ENCODE data around the gene DDX17.

DDX17 gene

GRCh38 chr22:38464992-38465672, 41.0 kb downstream of the DDX17 start:
- Mint-ChIP-seq H3K4me1 (ENCODE audit: low read depth) (peaks cover 15% of the 10 kb centered on the region), H3K27me3 (peaks cover 54% of the 10 kb centered on the region), H3K36me3 (ENCODE audit: low read depth) (no peaks in the 10 kb centered on the region), H3K27ac (no peak overlapping the region), H3K9me3 (no peaks in the 10 kb centered on the region), H3K4me3 (no peak overlapping the region)

- Mint-ChIP-seq H3K4me1 (ENCODE audit: low read depth) (peaks cover 15% of the 10 kb centered on the region), H3K4me3 (no peak overlapping the region), H3K27me3 (peaks cover 67% of the 10 kb centered on the region), H3K9me3 (no peaks in the 10 kb centered on the region), H3K27ac (no peak overlapping the region), H3K36me3 (ENCODE audit: low read depth) (no peaks in the 10 kb centered on the region)
Measured at GRCh38 chr22:38462960-38463784, 42.9 kb downstream of the DDX17 start.

GRCh38 chr22:38461414-38462081, 44.6 kb downstream of the DDX17 start:
- H3K4me3 Mint-ChIP-seq = no peak overlapping the region
- no peak overlapping the region for H3K27ac Mint-ChIP-seq
- H3K4me1 Mint-ChIP-seq (ENCODE audit: low read depth) = peaks cover 9% of the 10 kb centered on the region
- H3K36me3 Mint-ChIP-seq (ENCODE audit: low read depth) = no peaks in the 10 kb centered on the region
- H3K27me3 Mint-ChIP-seq = peaks cover 74% of the 10 kb centered on the region
- H3K9me3 Mint-ChIP-seq = no peaks in the 10 kb centered on the region

DNA sequence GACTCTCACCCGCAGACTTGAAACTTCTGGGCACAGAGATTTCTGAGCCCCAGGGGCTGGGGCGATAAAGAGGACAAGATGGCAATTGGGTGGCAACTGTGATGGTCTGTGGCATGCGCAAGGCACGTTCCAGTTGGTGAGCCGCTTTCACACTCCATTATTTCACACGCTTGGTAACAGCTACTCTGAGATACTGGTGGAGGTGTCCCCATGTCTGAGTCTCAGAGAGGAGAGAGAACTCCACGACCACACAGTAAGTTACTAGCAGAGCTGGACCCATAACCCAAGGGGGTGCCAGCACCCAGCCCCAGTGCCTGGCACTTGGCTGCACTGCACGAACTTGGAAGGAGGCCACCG, 45.1 kb downstream of the DDX17 start:
- H3K27ac Mint-ChIP-seq = no peak overlapping the region
- no peak overlapping the region for H3K4me3 Mint-ChIP-seq
- peaks cover 13% of the 10 kb centered on the region for H3K4me1 Mint-ChIP-seq (ENCODE audit: low read depth)
- peaks cover 74% of the 10 kb centered on the region for H3K27me3 Mint-ChIP-seq
- H3K9me3 Mint-ChIP-seq = no peaks in the 10 kb centered on the region
- H3K36me3 Mint-ChIP-seq (ENCODE audit: low read depth) = no peaks in the 10 kb centered on the region

DNA sequence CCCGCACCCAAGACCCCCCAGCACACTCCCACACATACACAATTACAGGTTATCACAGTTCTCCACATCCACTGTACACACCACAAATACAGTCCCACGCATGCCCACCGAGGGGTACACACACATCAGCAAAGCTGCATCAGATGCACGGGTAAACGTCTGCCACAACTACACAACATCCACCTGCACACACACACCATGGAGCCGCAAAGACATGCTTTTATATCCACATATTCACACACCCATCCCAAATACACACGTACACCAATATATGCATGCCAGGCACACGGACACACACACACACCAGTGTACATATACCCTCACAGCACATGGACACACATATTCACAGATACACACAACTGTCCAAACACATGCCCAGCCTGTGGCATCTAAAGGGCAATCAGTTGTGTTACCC, 45.7 kb downstream of the DDX17 start:
- Mint-ChIP-seq H3K27me3 (peaks cover 68% of the 10 kb centered on the region), H3K9me3 (no peaks in the 10 kb centered on the region), H3K36me3 (ENCODE audit: low read depth) (no peaks in the 10 kb centered on the region), H3K4me1 (ENCODE audit: low read depth) (peaks cover 13% of the 10 kb centered on the region), H3K4me3 (no peak overlapping the region), H3K27ac (no peak overlapping the region)

DNA sequence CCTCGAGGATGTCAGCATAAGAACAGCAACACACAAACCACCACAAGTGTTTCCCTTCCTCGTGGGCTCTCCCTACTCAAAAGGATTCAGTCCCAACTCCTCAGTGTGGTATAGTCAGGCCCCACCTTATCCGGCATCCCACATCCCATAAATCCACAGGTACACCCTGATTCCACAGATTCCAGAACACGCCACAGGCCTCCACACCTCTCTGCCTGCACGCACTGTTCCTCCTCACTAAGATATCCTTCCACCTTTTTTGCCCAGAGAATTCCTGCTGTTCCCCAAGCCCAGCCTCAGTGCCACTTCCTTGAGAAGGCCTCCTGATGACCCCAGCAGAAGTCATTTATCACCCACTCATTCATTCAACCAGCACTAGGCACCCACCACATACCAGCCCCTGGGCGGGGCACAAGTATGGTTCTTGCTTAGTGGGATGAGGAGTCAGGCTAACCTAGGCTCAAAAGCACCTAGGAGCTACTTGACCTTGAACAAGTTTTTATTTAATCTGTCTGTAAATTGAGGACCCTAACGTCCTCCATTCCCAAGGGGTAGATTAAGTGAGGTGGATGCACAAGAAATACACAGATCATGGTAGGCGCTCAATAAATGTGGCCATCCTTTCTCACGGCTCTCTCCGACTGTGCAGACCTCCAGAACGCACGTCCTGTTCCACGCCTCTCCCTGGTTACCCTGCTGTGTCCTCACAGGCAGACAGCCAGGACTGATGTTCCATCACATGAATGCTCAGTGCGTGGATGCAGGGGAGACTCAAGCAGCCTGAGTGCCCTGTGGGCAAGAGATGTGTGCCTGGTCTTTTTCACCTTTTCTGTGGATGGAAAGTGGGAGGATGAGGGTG, 49.0 kb downstream of the DDX17 start:
- peak overlapping the region; percentile 68 for H3K4me3 Mint-ChIP-seq
- H3K36me3 Mint-ChIP-seq (ENCODE audit: low read depth) = no peaks in the 10 kb centered on the region
- H3K9me3 Mint-ChIP-seq = no peaks in the 10 kb centered on the region
- peaks cover 70% of the 10 kb centered on the region for H3K27me3 Mint-ChIP-seq
- no peak overlapping the region for H3K27ac Mint-ChIP-seq
- H3K4me1 Mint-ChIP-seq (ENCODE audit: low read depth) = peaks cover 16% of the 10 kb centered on the region

- H3K9me3 Mint-ChIP-seq = no peaks in the 10 kb centered on the region
- peak overlapping the region; percentile 68 for H3K4me3 Mint-ChIP-seq
- H3K36me3 Mint-ChIP-seq (ENCODE audit: low read depth) = no peaks in the 10 kb centered on the region
- no peak overlapping the region for H3K27ac Mint-ChIP-seq
- peaks cover 63% of the 10 kb centered on the region for H3K27me3 Mint-ChIP-seq
- H3K4me1 Mint-ChIP-seq (ENCODE audit: low read depth) = peaks cover 10% of the 10 kb centered on the region
Measured at GRCh38 chr22:38456272-38456835, 49.8 kb downstream of the DDX17 start.

DNA sequence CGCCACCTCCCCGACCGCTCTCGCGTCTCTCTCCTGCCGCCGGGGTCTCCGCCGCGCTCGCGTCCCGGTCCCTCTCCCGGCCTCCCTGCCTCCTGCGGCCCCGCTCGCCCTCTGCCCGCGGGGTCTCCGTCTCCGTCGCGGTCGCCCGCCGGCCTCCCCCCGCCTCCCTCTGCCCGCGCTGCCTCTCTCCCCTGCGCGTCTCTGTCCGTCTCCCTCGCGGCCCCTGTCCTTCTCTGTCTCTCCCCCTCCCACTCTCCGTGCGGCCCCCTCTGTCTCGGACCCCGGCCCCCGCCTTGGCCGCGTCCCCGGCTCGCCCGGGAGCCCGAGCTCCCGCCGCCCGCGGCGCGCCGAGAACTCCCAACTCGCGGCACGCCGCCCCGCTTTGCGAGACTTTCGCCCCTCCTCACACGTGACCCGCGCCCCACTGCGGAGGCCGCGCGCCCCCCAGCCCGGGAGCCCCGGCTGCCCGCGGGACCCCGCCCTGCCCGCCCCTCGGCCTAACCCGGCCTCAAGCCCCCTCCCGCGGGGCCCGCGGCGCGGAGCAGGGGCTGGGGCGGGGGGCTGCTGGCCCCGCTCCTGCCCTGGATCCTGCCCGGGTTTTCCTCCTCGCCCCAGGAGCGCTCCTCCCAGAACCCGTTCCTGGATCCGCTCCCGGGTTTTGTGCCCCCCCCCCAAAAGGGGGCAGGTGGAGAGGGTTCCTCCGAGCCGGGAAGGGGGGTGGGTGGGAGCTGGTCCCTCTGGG, 50.4 kb downstream of the DDX17 start:
- peaks cover 68% of the 10 kb centered on the region for H3K27me3 Mint-ChIP-seq
- no peak overlapping the region for H3K4me3 Mint-ChIP-seq

GRCh38 chr22:38455076-38455529, 51.0 kb downstream of the DDX17 start, which contains the start of gene KCNJ4:
TSS of gene KCNJ4 (minus strand) at chr22:38455199. CDS start at chr22:38428132, 27,067 bp downstream.
- Mint-ChIP-seq H3K4me1 (ENCODE audit: low read depth) (peaks cover 10% of the 10 kb centered on the region), H3K27ac (no peak within 1 kb of the TSS), H3K9me3 (no peaks in the 10 kb centered on the region), H3K27me3 (peaks cover 68% of the 10 kb centered on the region), H3K4me3 (peak within 1 kb of the TSS; percentile 73), H3K36me3 (ENCODE audit: low read depth) (no peaks in the 10 kb centered on the region)

More for the DNA sequence above, 50.4 kb downstream of the DDX17 start:
- H3K4me1 Mint-ChIP-seq (ENCODE audit: low read depth) = peaks cover 10% of the 10 kb centered on the region
- no peaks in the 10 kb centered on the region for H3K9me3 Mint-ChIP-seq
- H3K27ac Mint-ChIP-seq = no peak overlapping the region
- no peaks in the 10 kb centered on the region for H3K36me3 Mint-ChIP-seq (ENCODE audit: low read depth)

DNA sequence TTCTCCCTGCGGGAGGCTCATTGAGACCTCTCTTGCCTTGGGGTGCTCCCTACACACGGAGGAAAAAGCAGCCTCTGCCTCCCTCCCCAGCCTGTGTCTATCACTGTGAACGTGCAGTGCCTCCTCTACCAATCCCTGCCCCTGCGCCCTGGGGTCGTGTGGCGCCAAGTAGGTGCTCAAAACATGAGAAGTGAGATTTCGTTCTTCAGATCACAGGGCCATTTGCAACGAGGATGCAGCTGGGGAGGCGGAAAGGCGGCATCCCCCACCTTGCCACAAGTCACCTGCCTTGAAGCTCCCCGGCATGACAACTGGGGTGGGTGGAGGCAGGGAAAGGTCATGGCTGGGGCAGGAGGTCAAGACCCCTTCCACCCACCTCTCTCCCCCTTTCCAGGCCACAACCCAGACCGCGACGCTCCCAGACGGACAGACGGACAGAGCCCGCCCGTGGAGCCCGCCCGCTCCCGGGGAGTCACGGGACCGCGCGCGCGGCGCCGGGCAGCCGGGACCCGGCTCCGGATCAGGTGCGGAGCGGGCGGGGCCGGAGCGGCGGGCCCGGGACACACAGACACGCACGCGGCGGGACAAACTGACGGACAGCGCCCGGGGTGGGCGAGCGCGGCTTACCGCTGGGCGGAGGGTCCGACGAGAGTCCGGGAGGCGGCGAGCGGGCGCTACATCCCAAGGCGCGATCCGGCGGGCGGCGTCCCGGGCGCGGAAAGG, 51.6 kb downstream of the DDX17 start:
- H3K9me3 Mint-ChIP-seq = no peaks in the 10 kb centered on the region
- no peaks in the 10 kb centered on the region for H3K36me3 Mint-ChIP-seq (ENCODE audit: low read depth)
- H3K4me3 Mint-ChIP-seq = peak overlapping the region; percentile 73
- H3K4me1 Mint-ChIP-seq (ENCODE audit: low read depth) = peaks cover 10% of the 10 kb centered on the region
- no peak overlapping the region for H3K27ac Mint-ChIP-seq
- H3K27me3 Mint-ChIP-seq = peaks cover 68% of the 10 kb centered on the region

GRCh38 chr22:38453996-38454352, 52.1 kb downstream of the DDX17 start:
- Mint-ChIP-seq H3K4me3 (no peak overlapping the region), H3K27me3 (peaks cover 63% of the 10 kb centered on the region)

DNA sequence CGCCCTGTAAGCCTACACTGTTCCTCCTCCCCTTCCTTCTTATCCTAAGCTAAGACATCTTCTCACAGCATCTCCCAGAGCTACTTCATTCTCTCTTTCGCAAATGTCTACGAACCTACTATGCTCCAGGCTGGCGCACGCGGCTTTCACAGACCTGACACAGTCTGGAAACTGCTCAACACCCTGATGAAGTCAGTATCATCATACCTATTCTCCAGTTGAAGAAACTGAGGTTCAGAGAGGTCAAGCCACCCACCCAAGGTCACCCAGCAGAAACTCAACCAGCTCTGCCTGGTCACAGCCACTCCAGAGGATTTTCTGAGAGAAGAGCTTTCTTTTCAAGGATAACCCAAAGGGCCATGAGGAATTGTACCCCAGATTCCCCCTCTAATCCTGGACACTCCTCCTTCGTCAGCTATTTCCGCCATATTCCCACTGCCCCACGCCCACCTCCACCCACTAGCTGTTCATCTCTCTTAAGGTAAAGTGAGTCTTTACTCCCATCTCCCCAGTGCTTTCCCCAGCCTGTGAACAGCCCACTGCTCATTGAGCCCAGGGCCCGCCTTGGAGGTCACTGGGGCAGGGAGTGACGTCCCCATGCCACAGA, 52.9 kb downstream of the DDX17 start:
- Mint-ChIP-seq H3K27ac (no peak overlapping the region), H3K4me3 (no peak overlapping the region), H3K4me1 (ENCODE audit: low read depth) (peaks cover 10% of the 10 kb centered on the region), H3K9me3 (no peaks in the 10 kb centered on the region), H3K36me3 (ENCODE audit: low read depth) (no peaks in the 10 kb centered on the region), H3K27me3 (peaks cover 55% of the 10 kb centered on the region)

More at GRCh38 chr22:38453996-38454352, 52.1 kb downstream of the DDX17 start:
- no peak overlapping the region for H3K27ac Mint-ChIP-seq
- no peaks in the 10 kb centered on the region for H3K9me3 Mint-ChIP-seq
- peaks cover 10% of the 10 kb centered on the region for H3K4me1 Mint-ChIP-seq (ENCODE audit: low read depth)
- no peaks in the 10 kb centered on the region for H3K36me3 Mint-ChIP-seq (ENCODE audit: low read depth)

All from stimulated activated naive CD8-positive, alpha-beta T cell treated with anti-CD3 and anti-CD28 coated beads, Interleukin-15, Interleukin-2, amounts not matched to agents 100 ng/mL and 50 ng/mL, for 24 hours (primary cell).